Stimulated activated CD4-positive, alpha-beta T cell treated with anti-CD3 and anti-CD28 coated beads, Interleukin-4, amount 100 ng/mL, for 1 hour (primary cell): Measurements from ENCODE around the gene VCAN.
"Not testable (repeated sequence)": the region's sequence is repeated elsewhere in the genome, so short reads cannot be mapped to it uniquely, and the experiment has no call there.

Experiments used
- DNase-seq: peaks from one replicate; pipeline ENCODE4 v3.0.0-alpha.2; 2020

Gene VCAN

GRCh38 chr5:83471405-83472212, at the start of gene VCAN:
TSS of gene VCAN (plus strand) at chr5:83471744. CDS start at chr5:83483519, 11,775 bp downstream.
- no peak for DNase-seq

- no peak for DNase-seq
Observed at GRCh38 chr5:83422284-83422683, 49.3 kb upstream of the VCAN start.

GRCh38 chr5:83426855-83427254, 44.7 kb upstream of the VCAN start:
- no peak for DNase-seq

- DNase-seq, result no peak
Observed at GRCh38 chr5:83428126-83428525, 43.4 kb upstream of the VCAN start.

DNA sequence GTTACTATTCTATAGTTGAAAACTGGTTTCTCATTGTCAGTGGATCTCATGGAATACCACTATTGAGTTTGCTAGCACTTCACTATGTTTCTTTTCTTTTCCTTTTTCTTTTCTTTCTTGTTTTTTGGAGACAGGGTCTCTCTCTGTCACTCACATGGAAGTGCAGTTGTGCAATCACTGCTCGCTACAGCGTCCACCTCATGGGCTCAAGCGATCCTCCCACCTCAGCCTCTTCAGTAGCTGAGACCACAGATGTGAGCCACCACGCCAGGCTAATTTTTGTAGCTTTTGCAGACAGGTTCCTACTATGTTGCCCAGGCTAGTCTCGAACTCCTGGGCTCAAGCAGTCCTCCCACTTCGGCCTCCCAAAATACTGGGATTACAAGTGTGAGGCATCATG, 42.7 kb upstream of the VCAN start:
- DNase-seq, result no peak

GRCh38 chr5:83430130-83431010, 41.2 kb upstream of the VCAN start:
- peak; percentile 31 for DNase-seq

GRCh38 chr5:83433891-83434290, 37.7 kb upstream of the VCAN start:
- no peak for DNase-seq

DNA sequence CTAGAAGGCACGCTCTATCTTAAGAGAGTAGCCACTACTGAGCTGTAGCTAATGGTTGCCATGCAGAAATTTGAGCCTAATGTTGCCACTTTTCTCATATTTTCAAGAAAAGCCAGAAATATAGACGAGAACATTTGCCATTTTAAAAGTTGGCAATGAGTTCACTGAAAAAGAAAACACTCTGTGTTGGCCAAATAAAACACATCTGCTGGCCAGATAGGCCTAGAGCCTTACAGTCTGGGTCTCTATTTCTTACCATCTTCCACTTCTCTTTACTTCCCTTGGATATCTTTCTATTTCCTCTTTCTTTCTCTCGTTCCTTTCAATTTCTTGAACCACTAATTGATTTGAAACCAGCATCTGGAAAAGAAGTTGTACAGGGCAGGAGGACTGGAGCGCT, 36.6 kb upstream of the VCAN start:
- no peak for DNase-seq

GRCh38 chr5:83436276-83436675, 35.3 kb upstream of the VCAN start:
- no peak for DNase-seq

- DNase-seq, result not testable (repeated sequence)
Observed at GRCh38 chr5:83437697-83438096, 33.8 kb upstream of the VCAN start.

DNA sequence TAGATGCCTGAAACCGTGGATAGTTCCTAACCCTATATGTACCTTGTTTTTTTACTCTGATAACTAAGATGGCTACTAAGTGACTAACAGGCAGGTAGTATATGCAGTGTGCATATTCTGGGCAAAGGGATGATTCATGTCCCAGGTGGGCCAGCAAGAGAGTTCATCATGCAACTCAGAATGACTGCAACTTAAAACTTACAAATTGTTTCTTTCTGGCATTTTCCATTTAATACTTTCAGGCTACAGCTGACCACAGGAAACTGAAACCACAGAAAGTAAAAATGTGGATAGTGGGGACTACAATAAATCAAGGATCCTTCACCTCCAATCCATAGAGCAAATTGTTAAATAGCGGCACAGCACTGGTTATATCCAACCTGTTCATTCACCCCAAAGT, 30.7 kb upstream of the VCAN start:
- no peak for DNase-seq

GRCh38 chr5:83441747-83442146, 29.8 kb upstream of the VCAN start:
- no peak for DNase-seq

DNA sequence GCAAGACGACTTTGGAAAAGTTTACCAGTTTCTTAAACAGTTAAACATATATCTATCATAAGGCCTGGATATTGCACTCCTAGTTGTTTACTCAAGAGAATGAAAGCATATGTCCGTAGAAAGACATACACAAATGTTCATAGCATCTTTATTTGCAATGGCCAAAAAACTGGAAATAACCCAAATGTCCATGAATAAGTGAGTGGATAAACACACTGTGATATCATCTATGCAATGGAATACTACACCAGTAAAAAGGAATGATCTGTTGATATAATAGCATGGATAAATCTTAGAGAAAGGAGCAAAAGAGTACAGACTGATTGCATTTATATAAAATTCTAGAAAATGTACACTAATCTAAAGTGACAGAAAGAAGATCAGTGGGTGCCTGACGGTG, 28.0 kb upstream of the VCAN start:
- no peak for DNase-seq

DNA sequence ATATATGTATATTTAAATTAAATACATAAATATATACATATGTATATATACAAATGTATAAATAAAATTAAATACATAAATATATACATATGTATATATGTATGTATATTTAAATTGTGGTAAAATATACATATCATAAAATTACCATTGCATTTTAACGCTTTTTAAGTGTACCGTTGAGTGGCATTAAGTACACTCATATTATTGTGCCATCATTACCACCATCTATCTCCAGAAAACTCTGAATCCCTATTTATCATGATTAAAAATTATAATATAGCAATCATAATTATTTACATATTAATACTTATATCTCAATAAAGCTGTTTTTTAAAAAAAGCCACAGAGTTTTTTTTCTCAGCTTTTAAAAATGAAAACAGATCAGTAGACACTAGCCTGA, 27.1 kb upstream of the VCAN start:
- no peak for DNase-seq

GRCh38 chr5:83446253-83446947, 25.1 kb upstream of the VCAN start:
- no peak for DNase-seq

GRCh38 chr5:83447533-83447932, 24.0 kb upstream of the VCAN start:
- no peak for DNase-seq

GRCh38 chr5:83450183-83450966, 21.2 kb upstream of the VCAN start:
- no peak for DNase-seq

GRCh38 chr5:83450967-83451248, 20.6 kb upstream of the VCAN start:
- DNase-seq, result no peak

DNA sequence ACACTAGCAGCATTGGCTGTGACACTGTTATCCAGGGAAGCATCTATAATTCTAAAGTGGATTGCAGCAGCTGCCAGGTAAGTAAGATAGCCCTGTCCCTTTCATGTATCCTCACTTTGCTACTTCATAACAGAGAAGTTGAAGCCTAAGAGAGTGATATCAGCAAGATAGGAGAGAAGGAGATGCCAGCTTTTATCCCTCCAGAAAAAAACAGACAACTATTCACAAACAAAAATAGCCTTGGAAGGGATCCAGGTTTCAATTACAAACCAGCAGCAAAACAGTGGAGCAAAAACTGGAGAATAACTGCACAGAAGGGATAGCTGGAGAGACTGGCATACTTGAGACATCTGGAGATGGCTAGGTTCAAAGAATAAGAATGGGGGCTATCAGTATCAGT, 19.6 kb upstream of the VCAN start:
- no peak for DNase-seq

DNA sequence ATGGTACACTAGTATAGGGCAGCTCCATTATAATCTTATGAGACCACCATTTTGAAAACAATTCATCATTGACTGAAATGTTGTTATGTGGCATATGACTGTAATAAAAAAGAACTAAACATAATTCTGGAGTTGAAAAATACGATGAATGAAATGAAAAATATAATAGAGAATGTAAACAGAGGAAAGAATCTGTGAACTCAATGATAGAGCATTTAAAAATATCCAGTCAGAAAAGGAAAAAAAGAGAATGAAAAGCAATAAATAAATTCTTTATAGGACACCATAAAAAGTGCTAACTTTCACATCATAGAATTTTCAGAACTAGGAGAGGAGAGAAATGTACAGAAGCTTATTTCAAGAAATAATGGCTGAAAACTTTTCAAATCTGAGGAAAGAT, 17.6 kb upstream of the VCAN start:
- DNase-seq, result no peak

DNA sequence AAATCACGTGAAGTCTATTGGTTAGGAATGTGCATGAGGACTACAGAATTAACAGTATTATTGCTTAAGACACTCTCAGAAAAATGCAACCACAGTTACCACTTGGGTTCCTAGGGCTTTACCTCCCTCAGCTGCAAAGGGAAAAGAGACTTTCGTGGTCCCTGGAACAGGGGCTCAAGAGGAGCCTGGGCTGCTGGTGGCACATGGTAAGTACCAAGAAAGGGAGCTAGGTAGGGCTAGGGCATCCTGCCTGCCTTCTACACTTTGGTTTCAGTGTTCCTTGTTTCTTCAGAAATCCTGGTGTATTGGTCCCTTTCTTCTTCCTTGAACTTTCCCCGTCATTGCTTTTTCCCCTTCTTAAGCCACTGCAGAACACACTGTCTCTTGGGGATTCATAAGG, 7.3 kb upstream of the VCAN start:
- no peak for DNase-seq

DNA sequence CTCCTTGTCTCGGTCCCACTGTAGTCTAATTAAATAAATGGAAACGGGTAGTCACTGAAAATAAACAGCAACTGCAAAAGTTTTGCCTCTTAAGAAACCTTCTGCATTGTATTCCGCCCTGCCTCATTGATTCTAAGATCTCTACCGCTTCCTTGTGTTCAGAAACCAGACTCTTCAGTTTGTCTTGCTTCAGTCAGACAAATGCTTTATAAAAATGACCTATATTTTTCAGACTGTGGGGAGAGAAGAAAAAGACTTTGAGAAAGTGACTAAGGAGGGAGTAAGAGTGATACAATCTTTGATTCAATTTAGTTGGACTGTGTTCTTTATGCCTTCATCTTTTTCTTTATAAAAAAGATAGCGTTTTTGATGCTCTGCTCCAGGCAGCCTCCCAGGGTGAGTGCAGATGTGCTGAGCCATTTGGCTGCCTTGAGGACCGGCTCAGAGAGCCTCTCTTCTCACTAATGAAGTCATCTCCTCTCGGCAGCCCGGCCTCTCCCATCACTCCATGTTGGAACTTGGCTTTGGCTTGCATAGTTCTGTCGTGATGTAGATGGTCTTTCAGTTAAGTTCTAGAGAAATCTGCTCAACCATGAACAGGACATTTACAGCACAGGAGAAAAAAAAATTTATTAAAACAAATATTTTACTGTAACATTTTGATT, 4.0 kb upstream of the VCAN start:
- DNase-seq, result no peak
